Measurements from ENCODE around the gene POLR2J.
"Not testable (repeated sequence)": the region's sequence is repeated elsewhere in the genome, so short reads cannot be mapped to it uniquely, and the experiment has no call there.

POLR2J gene

DNA sequence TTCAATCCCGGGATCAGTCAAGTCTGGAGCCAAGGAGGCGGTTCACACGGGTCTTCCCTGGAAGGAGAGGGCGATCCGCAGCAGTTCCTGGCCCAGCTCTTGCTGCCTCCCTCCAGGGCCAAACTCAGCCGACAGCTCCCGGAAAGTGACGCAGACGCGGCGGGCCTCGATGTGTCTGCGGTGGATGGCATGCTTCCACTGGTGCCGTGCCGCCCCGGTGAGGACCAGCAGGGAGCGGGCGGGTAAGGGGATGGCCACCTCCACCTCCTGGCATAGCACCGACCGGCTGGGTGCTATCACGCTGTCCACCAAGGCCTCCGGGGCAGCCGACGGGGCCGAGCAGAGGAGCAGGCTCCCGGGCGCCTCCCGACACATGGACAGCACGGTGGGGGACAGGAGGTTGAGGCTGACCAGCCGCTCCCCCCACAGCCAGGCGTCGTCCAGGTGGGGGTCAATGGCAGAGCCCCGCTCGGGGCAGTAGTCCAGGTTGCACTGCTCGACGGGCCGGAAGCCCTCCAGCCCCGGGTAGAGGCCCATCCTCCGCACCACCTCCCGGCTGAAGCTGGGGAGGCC is 21.3 kb downstream of the POLR2J start:
- H3K4me3 ChIP-seq (ENCODE audit: low read depth, low read length), result no peak overlapping the region
- TF ChIP-seq, protein P1, sequence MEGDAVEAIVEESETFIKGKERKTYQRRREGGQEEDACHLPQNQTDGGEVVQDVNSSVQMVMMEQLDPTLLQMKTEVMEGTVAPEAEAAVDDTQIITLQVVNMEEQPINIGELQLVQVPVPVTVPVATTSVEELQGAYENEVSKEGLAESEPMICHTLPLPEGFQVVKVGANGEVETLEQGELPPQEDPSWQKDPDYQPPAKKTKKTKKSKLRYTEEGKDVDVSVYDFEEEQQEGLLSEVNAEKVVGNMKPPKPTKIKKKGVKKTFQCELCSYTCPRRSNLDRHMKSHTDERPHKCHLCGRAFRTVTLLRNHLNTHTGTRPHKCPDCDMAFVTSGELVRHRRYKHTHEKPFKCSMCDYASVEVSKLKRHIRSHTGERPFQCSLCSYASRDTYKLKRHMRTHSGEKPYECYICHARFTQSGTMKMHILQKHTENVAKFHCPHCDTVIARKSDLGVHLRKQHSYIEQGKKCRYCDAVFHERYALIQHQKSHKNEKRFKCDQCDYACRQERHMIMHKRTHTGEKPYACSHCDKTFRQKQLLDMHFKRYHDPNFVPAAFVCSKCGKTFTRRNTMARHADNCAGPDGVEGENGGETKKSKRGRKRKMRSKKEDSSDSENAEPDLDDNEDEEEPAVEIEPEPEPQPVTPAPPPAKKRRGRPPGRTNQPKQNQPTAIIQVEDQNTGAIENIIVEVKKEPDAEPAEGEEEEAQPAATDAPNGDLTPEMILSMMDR (IDR thresholded peaks at IDR 0.05; ENCODE audit: borderline replicate concordance, insufficient read depth, low read depth, low read length), result no peak

DNA sequence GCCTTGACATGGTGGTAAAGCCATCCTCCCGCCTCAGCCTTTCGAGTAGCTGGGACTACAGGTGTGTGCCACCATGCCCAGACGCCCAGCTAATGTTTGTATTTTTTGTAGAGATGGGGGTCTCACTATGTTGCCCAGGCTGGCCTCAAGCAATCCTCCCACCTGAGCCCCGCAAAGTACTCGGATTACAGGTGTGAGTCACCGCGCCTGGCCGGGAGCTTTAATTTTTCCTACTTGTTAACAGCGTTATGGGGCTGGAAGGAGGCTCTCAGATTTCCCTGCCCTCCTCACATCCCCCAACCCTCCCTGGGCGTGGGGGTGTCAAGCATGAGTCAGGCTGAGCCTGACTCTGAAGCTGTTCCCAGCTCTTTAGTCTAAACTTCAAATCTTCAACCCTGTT is 22.4 kb downstream of the POLR2J start:
- no peak overlapping the region for H3K4me3 ChIP-seq (ENCODE audit: low read depth, low read length)
- TF ChIP-seq, protein P1 (IDR thresholded peaks at IDR 0.05; ENCODE audit: borderline replicate concordance, insufficient read depth, low read depth, low read length), result no peak

DNA sequence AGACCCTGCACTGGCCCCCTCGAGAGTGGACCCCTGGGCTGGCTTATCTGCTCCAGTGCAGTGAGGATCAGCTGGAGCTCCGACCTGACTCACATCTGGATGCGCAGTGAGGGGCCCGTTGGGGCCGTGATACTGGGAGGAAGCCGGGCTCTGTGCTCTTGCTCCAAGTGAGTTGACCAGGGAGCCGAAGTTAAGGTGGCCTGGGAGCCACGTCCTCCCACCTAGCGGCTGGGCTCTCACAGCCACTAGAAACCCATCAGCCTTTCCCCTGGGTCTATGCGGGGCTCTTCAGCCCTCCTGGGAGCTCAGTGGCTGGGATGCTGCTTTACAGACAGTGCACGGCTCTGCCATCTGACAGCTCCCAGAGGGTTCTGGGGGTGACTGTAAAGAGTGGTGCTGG is 23.1 kb downstream of the POLR2J start:
- TF ChIP-seq, protein P1 (IDR thresholded peaks at IDR 0.05; ENCODE audit: borderline replicate concordance, insufficient read depth, low read depth, low read length), result no peak
- no peak overlapping the region for H3K4me3 ChIP-seq (ENCODE audit: low read depth, low read length)

DNA sequence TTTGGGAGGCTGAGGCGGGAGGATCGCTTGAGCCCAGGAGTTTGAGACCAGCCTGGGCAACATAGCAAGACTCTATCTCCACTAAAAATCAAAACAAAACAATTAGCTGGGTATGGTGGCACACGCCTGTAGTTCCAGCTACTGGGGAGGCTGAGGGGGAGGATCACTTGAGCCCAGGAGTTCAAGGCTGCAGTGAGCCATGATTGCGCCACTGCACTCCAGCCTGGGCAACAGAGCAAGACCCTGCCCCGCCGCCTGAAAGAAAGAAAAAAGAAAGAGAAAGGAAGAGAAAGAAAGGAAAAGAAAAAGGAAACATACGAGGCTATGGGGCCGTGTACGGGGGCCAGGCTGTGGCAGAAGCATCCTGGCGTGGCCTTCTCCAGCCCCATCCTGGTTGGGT is 23.8 kb downstream of the POLR2J start:
- H3K4me3 ChIP-seq (ENCODE audit: low read depth, low read length), result not testable (repeated sequence)

DNA sequence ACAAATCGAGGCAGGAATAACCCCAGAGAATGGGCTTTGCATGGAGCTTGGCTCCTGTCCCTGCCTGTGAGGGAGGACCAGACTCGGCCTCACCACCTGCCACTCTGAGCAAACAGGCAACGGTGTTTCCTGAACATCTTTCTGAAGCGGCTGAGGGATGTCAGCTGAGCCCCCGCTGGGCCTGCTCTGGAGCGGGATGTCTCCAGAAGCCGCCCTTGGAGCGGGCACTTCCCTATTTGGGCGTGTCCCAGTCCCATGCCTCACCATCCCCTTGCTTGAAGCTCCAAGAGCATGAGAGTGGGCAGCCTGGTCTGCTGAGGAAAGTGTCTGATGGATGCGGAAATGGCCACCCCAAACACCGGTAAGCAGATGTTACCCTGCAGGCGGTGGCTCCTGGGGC is 24.3 kb downstream of the POLR2J start:
- TF ChIP-seq, protein P1 (IDR thresholded peaks at IDR 0.05; ENCODE audit: borderline replicate concordance, insufficient read depth, low read depth, low read length), result no peak
- no peak overlapping the region for H3K4me3 ChIP-seq (ENCODE audit: low read depth, low read length)

DNA sequence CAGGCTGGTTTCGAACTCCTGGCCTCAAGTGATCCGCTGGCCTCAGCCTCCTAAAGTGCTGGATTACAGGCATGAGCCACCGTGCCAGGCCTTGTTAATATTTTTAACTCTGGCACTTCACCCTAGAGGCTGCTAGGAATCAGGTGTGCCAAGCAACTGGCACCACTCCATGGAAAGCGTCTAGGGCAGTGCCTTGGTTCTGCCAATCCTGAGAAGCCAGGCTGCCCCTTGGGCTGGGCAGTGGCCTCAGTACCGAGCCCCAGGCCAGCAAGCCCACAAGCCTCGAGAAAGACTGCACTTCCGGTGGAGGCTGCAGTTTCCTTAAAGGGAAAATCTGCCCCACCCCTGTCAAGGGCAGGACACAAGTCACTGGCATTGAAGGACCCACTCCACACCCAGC is 25.4 kb downstream of the POLR2J start:
- H3K4me3 ChIP-seq (ENCODE audit: low read depth, low read length), result no peak overlapping the region
- TF ChIP-seq, protein P1 (IDR thresholded peaks at IDR 0.05; ENCODE audit: borderline replicate concordance, insufficient read depth, low read depth, low read length), result no peak

DNA sequence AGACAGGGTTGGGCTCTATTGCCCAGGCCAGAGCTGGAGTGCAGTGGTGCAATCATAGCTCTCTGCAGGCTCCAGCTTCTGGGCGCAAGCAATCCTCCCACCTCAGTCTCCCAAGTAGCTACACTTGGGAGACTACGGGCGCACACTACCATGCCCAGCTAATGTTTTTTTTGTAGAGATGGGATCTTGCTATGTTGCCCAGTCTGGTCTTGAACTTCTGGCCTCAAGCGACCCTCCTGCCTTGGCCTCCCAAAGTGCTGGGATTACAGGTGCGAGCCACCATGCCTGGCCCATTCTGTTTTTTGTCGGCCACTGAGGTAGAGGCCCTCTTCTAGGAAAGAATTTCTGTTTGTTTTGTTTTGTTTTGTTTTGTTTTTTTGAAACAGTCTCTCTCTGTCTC is 26.3 kb downstream of the POLR2J start:
- TF ChIP-seq, protein P1 (IDR thresholded peaks at IDR 0.05; ENCODE audit: borderline replicate concordance, insufficient read depth, low read depth, low read length), result no peak
- no peak overlapping the region for H3K4me3 ChIP-seq (ENCODE audit: low read depth, low read length)

Measured in GM12875 (cell line).